A549 (cell line): ENCODE results near the gene LILRB2.
"Not testable (repeated sequence)": the region's sequence is repeated elsewhere in the genome, so short reads cannot be mapped to it uniquely, and the experiment has no call there.

Source experiments
- BCL3 ChIP-seq: fragments of >200 bp; sonication (Bioruptor Twin); formaldehyde crosslinking; IDR thresholded peaks from 3 replicates; pipeline ENCODE4 v1.6.1; 2016
- CEBPB ChIP-seq, 2 experiments: fragments of >200 bp in 1 of 2; sonication (Bioruptor Twin) in 1 of 2; formaldehyde crosslinking in 1 of 2; IDR thresholded peaks; 2 replicates each; pipeline ENCODE4 v1.6.1; 2012 to 2016
- CTCF ChIP-seq: fragments of >200 bp; sonication (Bioruptor Twin); formaldehyde crosslinking; IDR thresholded peaks from 3 replicates; pipeline ENCODE4 v1.5.1; 2016
- EHF ChIP-seq: fragments of 250-450 bp; sonication (Bioruptor Pico); IDR thresholded peaks from 2 replicates; pipeline ENCODE4 v1.5.0; 2020; ENCODE audit warnings: mild to moderate bottlenecking
- EP300 ChIP-seq, 2 experiments: fragments of >200 bp; sonication (Bioruptor Twin); formaldehyde crosslinking; IDR thresholded peaks; 2 replicates in 1 of 2; 3 replicates in 1 of 2; pipeline ENCODE4 v1.6.1; 2016 to 2017
- JUN ChIP-seq, 2 experiments: fragments of >200 bp; sonication (Bioruptor Twin); formaldehyde crosslinking; IDR thresholded peaks; 2 replicates in 1 of 2; 3 replicates in 1 of 2; pipeline ENCODE4 v1.6.1; 2016 to 2017
- MAX ChIP-seq: IDR thresholded peaks from 2 replicates; pipeline ENCODE4 v1.6.1; 2012
- PBX3 ChIP-seq: IDR thresholded peaks from 2 replicates; pipeline ENCODE4 v1.6.1; 2012
- PHF8 ChIP-seq: fragments of 200-600 bp; sonication (generic); IDR thresholded peaks from 2 replicates; pipeline ENCODE4 v1.6.1; 2016; ENCODE audit warnings: low read depth, mild to moderate bottlenecking, antibody characterized with exemption, moderate library complexity, borderline replicate concordance
- RAD21 ChIP-seq, 2 experiments: fragments of >200 bp in 1 of 2; sonication (Bioruptor Twin) in 1 of 2; formaldehyde crosslinking in 1 of 2; IDR thresholded peaks in 1 of 2; conservative IDR thresholded peaks in 1 of 2; 2 replicates in 1 of 2; 3 replicates in 1 of 2; pipeline ENCODE4 v1.6.1; 2012 to 2018; ENCODE audit warnings: inconsistent platforms in 1 of 2
- RCOR1 ChIP-seq: fragments of 150-350 bp; IDR thresholded peaks from 2 replicates; pipeline ENCODE4 v1.6.1; 2014; ENCODE audit warnings: antibody characterized with exemption, low read length, low read depth
- REST ChIP-seq: fragments of 200-600 bp; sonication (generic); IDR thresholded peaks from 2 replicates; pipeline ENCODE4 v1.6.1; 2016; ENCODE audit warnings: antibody characterized with exemption, mild to moderate bottlenecking, moderate library complexity
- TP53 ChIP-seq: fragments of 250-450 bp; sonication (Bioruptor Pico); IDR thresholded peaks from 2 replicates; pipeline ENCODE4 v1.5.0; 2021; ENCODE audit warnings: mild to moderate bottlenecking, moderate library complexity

GRCh38 chr19:54289160-54289559, 8.2 kb upstream of the LILRB2 start:
- not testable (repeated sequence) for TF ChIP-seq MAX; CEBPB (IDR thresholded peaks at IDR 0.05); EHF (CRISPR knock-in tag); BCL3; CTCF; TP53 (CRISPR knock-in tag); RCOR1; RAD21 (conservative IDR thresholded peaks at IDR 0.05 in 1 of 2, IDR thresholded peaks at IDR 0.05 in 1 of 2); EP300 (IDR thresholded peaks at IDR 0.05); JUN (IDR thresholded peaks at IDR 0.05); PBX3; PHF8; REST
